MCF 10A (cell line): ENCODE data around the gene CETN1. TPM values are rescaled to one million over a fixed set of nuclear protein-coding genes. Genes with fewer than 3 reads are reported as not detected.

ENCODE experiments used
- BruUV-seq: library from RNA; stranded (reverse); fragments of 400-500 nt; replicated peaks from 2 replicates; lab custom pipeline; 2021; lab: Mats Ljungman, UMichigan
- CTCF ChIA-PET: fragments of 300-600 bp; sonication (Branson Sonifier 250); formaldehyde crosslinking; extraction: SDS; loops from one replicate; lab custom pipeline; 2021; ENCODE audit warnings: antibody characterized with exemption, inconsistent platforms; lab: Yijun Ruan, JAX
- POLR2A ChIA-PET: fragments of 300-600, 350-650 bp; sonication (Branson Sonifier 250); formaldehyde crosslinking; extraction: SDS; loops from one replicate; lab custom pipeline; 2020; ENCODE audit warnings: antibody characterized with exemption, inconsistent platforms; lab: Yijun Ruan, JAX
- DNase-seq: peaks from one replicate; pipeline ENCODE4 v3.0.0-alpha.2; 2018; ENCODE audit not compliant: unreplicated experiment
- H3K27ac Mint-ChIP-seq: one replicate; pipeline ENCODE4 v1.8.0; 2022; ENCODE audit warnings: mild to moderate bottlenecking, low read depth, mixed read lengths; ENCODE audit not compliant: unreplicated experiment
- H3K27me3 Mint-ChIP-seq: one replicate; pipeline ENCODE4 v1.8.0; 2022; ENCODE audit warnings: mixed read lengths; ENCODE audit not compliant: insufficient read depth, unreplicated experiment
- H3K36me3 Mint-ChIP-seq: one replicate; pipeline ENCODE4 v1.8.0; 2022; ENCODE audit warnings: mild to moderate bottlenecking, moderate library complexity, mixed read lengths; ENCODE audit not compliant: insufficient read depth, unreplicated experiment
- H3K4me1 Mint-ChIP-seq: one replicate; pipeline ENCODE4 v1.8.0; 2022; ENCODE audit warnings: mixed read lengths; ENCODE audit not compliant: insufficient read depth, unreplicated experiment
- H3K4me3 Mint-ChIP-seq: one replicate; pipeline ENCODE4 v1.8.0; 2022; ENCODE audit warnings: mild to moderate bottlenecking, moderate library complexity, mixed read lengths; ENCODE audit not compliant: unreplicated experiment
- H3K9me3 Mint-ChIP-seq: one replicate; pipeline ENCODE4 v1.8.0; 2022; ENCODE audit warnings: mixed read lengths; ENCODE audit not compliant: unreplicated experiment
- intact Hi-C: fragments of 100-400 bp; cut with micrococcal nuclease; formaldehyde crosslinking; loops from 2 replicates; pipeline ENCODE4 v1.14.1; 2022
- total RNA-seq: library from RNA; stranded (reverse); gene quantifications from 2 replicates; pipeline ENCODE4 v1.2.3, GENCODE V29; 2022
- TF ChIP-seq, protein P1 (sequence below): fragments of 200-600 bp; IDR thresholded peaks from one replicate; pipeline ENCODE4 v1.8.0; 2022; ENCODE audit warnings: antibody characterized with exemption, mild to moderate bottlenecking; ENCODE audit not compliant: unreplicated experiment

Gene CETN1
- total RNA-seq, 1 experiment from 2014 or later = not detected

DNA sequence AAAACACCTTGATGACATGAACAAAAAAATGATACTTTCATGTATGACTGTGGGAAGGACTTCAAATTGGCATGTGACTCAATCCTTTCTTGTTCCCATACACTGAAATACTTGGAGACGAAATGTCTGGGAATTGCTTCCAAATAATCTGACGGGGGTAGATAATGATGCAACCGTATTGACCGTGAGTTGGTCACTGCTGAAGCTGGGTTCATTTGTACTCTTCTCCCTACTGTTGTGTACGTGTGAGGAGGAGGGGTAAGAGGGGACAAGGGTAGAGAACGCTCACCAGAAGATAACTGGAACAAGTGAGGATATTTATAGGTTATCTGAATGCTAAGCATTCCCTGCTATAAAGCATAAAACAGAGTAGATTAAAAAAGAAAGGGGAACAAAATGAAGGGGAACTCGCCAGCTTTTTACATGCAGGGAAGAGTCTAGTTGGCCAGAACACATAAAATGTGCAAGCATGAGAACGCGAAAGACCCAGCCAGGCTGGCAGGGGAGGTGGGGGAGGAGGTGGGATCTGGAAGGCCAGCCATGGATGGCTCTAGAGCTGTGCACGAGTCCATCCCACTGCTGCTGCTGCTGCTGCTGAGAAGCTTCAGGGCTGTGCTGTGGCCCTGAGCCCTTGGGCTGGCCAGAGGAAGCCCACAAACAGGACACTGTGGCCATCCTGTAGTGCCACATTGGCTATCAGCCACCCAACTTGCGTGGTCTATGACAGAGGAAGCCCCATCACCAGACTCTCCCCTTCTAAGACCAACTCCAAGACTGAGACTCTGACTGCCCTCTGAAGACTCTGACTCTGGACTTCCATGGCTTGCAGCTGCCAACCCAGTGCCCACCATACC lies 15.2 kb upstream of the CETN1 start:
- no peak overlapping the region for H3K27ac Mint-ChIP-seq
- POLR2A ChIA-PET = interaction anchor here (0.6 to 0.7 kb wide), 3 partner anchors 24 to 448 kb away, joined by 4 to 5 read pairs (median 5); no protein-coding TSS in a partner anchor
- intact Hi-C loops = no loop called here

DNA sequence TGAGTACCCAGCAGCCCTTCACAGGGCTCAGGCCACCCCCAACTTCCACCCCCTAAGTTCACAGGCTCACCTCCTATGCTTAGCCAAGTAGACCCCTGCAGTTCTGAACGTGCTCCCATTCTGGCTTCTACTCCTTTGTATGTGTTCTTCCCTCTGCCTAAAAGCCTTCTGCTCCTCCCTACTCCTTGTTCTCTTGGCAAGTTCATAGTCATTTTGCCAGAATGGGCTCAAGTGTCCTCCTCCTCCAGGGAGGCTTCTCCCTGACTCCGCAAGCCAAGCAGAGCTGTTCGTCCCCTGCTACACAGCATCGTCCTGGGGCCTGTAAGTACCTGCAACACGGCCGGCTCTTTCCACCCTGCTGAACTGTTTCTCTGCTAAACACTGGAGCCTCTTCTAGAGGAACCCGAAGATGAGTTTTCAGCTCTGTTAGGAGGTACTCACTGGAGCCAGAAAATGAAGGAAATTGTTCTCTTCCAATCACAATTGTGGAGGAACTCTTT lies 14.6 kb upstream of the CETN1 start:
- H3K4me3 Mint-ChIP-seq = no peak overlapping the region
- intact Hi-C loops = no loop called here
- ChIA-PET CTCF (no interaction called here), POLR2A (interaction anchor here (0.6 kb wide), 2 partner anchors 23 to 143 kb away, joined by 4 to 5 read pairs; no protein-coding TSS in a partner anchor)
- H3K27me3 Mint-ChIP-seq = no peaks in the 10 kb centered on the region
- no peaks in the 10 kb centered on the region for H3K4me1 Mint-ChIP-seq
- TF ChIP-seq, protein P1, sequence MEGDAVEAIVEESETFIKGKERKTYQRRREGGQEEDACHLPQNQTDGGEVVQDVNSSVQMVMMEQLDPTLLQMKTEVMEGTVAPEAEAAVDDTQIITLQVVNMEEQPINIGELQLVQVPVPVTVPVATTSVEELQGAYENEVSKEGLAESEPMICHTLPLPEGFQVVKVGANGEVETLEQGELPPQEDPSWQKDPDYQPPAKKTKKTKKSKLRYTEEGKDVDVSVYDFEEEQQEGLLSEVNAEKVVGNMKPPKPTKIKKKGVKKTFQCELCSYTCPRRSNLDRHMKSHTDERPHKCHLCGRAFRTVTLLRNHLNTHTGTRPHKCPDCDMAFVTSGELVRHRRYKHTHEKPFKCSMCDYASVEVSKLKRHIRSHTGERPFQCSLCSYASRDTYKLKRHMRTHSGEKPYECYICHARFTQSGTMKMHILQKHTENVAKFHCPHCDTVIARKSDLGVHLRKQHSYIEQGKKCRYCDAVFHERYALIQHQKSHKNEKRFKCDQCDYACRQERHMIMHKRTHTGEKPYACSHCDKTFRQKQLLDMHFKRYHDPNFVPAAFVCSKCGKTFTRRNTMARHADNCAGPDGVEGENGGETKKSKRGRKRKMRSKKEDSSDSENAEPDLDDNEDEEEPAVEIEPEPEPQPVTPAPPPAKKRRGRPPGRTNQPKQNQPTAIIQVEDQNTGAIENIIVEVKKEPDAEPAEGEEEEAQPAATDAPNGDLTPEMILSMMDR = no peak
- no peaks in the 10 kb centered on the region for H3K9me3 Mint-ChIP-seq
- no TSS peak for BruUV-seq
- no peaks in the 10 kb centered on the region for H3K36me3 Mint-ChIP-seq
- no peak for DNase-seq
- H3K27ac Mint-ChIP-seq = no peak overlapping the region

More for the DNA sequence above, 15.2 kb upstream of the CETN1 start:
- CTCF ChIA-PET = no interaction called here
- Mint-ChIP-seq H3K9me3 (no peaks in the 10 kb centered on the region), H3K27me3 (no peaks in the 10 kb centered on the region), H3K4me3 (no peak overlapping the region), H3K36me3 (no peaks in the 10 kb centered on the region), H3K4me1 (no peaks in the 10 kb centered on the region)
- no TSS peak for BruUV-seq
- DNase-seq = no peak
- TF ChIP-seq, protein P1 = no peak

DNA sequence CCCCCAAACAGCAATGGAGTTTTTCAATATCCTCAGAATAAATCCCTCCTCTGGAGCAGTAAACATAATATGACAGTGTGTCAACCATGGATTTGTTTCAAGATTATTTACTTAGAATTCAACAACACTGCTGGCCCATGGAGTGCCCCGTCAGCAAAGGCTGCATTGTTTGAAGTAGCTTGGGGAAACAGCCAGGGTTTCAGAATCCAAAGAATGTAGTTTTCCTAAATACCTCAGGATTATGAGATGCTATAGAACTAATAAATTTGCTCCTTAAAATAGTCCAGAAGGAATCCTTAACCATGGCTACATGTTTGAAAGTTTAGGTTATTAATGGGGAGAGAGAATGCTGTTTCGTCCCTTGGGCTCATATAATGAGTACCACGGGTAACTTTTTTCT lies 13.1 kb upstream of the CETN1 start:
- ChIA-PET CTCF (no interaction called here), POLR2A (no interaction called here)
- no peaks in the 10 kb centered on the region for H3K4me1 Mint-ChIP-seq
- H3K27me3 Mint-ChIP-seq = no peaks in the 10 kb centered on the region
- intact Hi-C loops = no loop called here
- BruUV-seq = no TSS peak
- DNase-seq = no peak
- H3K36me3 Mint-ChIP-seq = no peaks in the 10 kb centered on the region
- H3K9me3 Mint-ChIP-seq = no peaks in the 10 kb centered on the region
- no peak overlapping the region for H3K4me3 Mint-ChIP-seq
- TF ChIP-seq, protein P1 = no peak
- no peak overlapping the region for H3K27ac Mint-ChIP-seq

DNA sequence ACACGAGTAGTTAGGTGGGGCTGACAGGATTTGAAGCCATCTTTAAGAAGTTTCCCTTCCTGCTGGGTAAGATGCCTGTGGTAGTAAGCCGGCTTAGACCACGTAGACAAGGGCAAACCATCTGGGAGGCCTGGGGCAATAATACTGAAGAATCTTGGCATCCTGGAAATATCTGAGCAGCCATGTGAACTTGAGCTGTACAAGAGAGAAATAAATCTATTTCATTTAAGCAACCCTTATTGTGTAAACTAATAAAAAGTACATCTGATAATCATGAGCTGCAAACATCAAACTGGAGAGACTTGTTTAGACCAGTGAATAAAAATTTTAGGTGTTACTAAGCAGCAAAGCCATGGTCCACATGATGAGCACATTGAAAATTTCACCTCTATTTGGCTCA lies 11.4 kb upstream of the CETN1 start:
- DNase-seq = no peak
- H3K27me3 Mint-ChIP-seq = no peaks in the 10 kb centered on the region
- ChIA-PET POLR2A (no interaction called here), CTCF (interaction anchor here (0.6 kb wide), 1 partner anchor 270 kb away, joined by 5 read pairs; no protein-coding TSS in a partner anchor)
- H3K36me3 Mint-ChIP-seq = no peaks in the 10 kb centered on the region
- H3K9me3 Mint-ChIP-seq = no peaks in the 10 kb centered on the region
- H3K27ac Mint-ChIP-seq = no peak overlapping the region
- H3K4me1 Mint-ChIP-seq = no peaks in the 10 kb centered on the region
- TF ChIP-seq, protein P1 = no peak
- BruUV-seq = no TSS peak
- intact Hi-C loops = no loop called here
- H3K4me3 Mint-ChIP-seq = no peak overlapping the region
